H1 (cell line): ENCODE results near the gene OR5B21. TPM values are rescaled to one million over a fixed set of nuclear protein-coding genes. Genes with fewer than 3 reads are reported as not detected.

Source experiments
- CTCF ChIA-PET: fragments of 300-600 bp; sonication (Branson Sonifier 250); formaldehyde crosslinking; loops from one replicate; lab custom pipeline; 2021; ENCODE audit not compliant: partially characterized antibody; lab: Charles Lee
- POLR2A ChIA-PET: fragments of 300-600 bp; sonication (Branson Sonifier 250); formaldehyde crosslinking; loops from one replicate; lab custom pipeline; 2021; ENCODE audit warnings: inconsistent platforms; ENCODE audit not compliant: partially characterized antibody; lab: Charles Lee
- DNase-seq, 2 experiments: peaks; one replicate each; pipeline versions ENCODE4 v3.0.0 to v3.0.0-alpha.2; 2010 to 2022; ENCODE audit warnings: low spot score in 2 of 2, low read depth in 1 of 2, mixed read lengths in 1 of 2
- FAIRE-seq: peaks from 2 replicates; lab custom pipeline; 2011; peaks lifted over from hg19 to GRCh38; lab: Jason Lieb, UNC
- H2AFZ ChIP-seq: 2 replicates; pipeline ENCODE4 v1.8.1; 2012; ENCODE audit warnings: low read length, inconsistent platforms
- H2AK5ac ChIP-seq: 2 replicates; pipeline ENCODE4 v1.6.1; 2013; ENCODE audit warnings: low read depth, low read length
- H2BK120ac ChIP-seq: replicated peaks from 2 replicates; pipeline ENCODE3; 2013; ENCODE audit warnings: low read depth, low read length, inconsistent platforms
- H2BK12ac ChIP-seq: 2 replicates; pipeline ENCODE4 v1.6.1; 2013; ENCODE audit warnings: low read depth, low read length
- H2BK15ac ChIP-seq: 2 replicates; pipeline ENCODE4 v1.6.1; 2013; ENCODE audit warnings: low read length
- H2BK20ac ChIP-seq: 2 replicates; pipeline ENCODE4 v1.6.1; 2013; ENCODE audit warnings: low read length
- H2BK5ac ChIP-seq: 2 replicates; pipeline ENCODE4 v1.6.1; 2013; ENCODE audit warnings: low read depth, low read length
- H3K14ac ChIP-seq: 2 replicates; pipeline ENCODE4 v1.6.1; 2013; ENCODE audit warnings: inconsistent platforms; ENCODE audit not compliant: insufficient read length
- H3K18ac ChIP-seq: 2 replicates; pipeline ENCODE4 v1.6.1; 2013; ENCODE audit warnings: low read length; ENCODE audit errors: extremely low read depth
- H3K23ac ChIP-seq: 2 replicates; pipeline ENCODE4 v1.6.1; 2013; ENCODE audit warnings: inconsistent platforms; ENCODE audit not compliant: insufficient read length
- H3K23me2 ChIP-seq: 2 replicates; pipeline ENCODE4 v1.6.1; 2013; ENCODE audit warnings: low read depth, low read length
- H3K27ac ChIP-seq: 2 replicates; pipeline ENCODE4 v1.6.1; 2011; ENCODE audit warnings: low read depth, low read length, inconsistent platforms
- H3K27me3 ChIP-seq, 4 experiments: replicated peaks in 1 of 4; 1 replicate in 1 of 4; 2 replicates in 3 of 4; pipeline versions ENCODE4 v1.6.1 to v1.8.1; 2011 to 2013; ENCODE audit warnings: low read length in 3 of 4, mild to moderate bottlenecking in 3 of 4, inconsistent platforms in 2 of 4, mixed read lengths in 2 of 4, moderate library complexity in 1 of 4; ENCODE audit not compliant: control insufficient read depth in 3 of 4, insufficient read depth in 3 of 4; ENCODE audit errors: extremely low read depth in 1 of 4
- H3K36me3 ChIP-seq, 4 experiments: 2 replicates each; pipeline versions ENCODE4 v1.6.1 to v1.8.1; 2011 to 2013; ENCODE audit warnings: mild to moderate bottlenecking in 4 of 4, low read length in 3 of 4, moderate library complexity in 2 of 4, control low read depth in 1 of 4, inconsistent platforms in 1 of 4; ENCODE audit not compliant: insufficient read depth in 4 of 4, control insufficient read depth in 2 of 4
- H3K4ac ChIP-seq: replicated peaks from 2 replicates; pipeline ENCODE3; 2013; ENCODE audit warnings: low read length, low read depth, mixed read lengths, inconsistent platforms; ENCODE audit not compliant: insufficient read length
- H3K4me1 ChIP-seq, 4 experiments: replicated peaks in 1 of 4; 1 replicate in 1 of 4; 2 replicates in 3 of 4; pipeline versions ENCODE4 v1.6.1 to v1.8.1; 2011 to 2013; ENCODE audit warnings: low read length in 3 of 4, inconsistent platforms in 2 of 4, mixed read lengths in 1 of 4; ENCODE audit not compliant: insufficient read depth in 4 of 4, control insufficient read depth in 3 of 4
- H3K4me2 ChIP-seq, 2 experiments: 2 replicates each; pipeline versions ENCODE4 v1.6.1 to v1.8.1; 2011 to 2013; ENCODE audit warnings: low read depth in 2 of 2, low read length in 2 of 2, control low read depth in 1 of 2, inconsistent platforms in 1 of 2, mild to moderate bottlenecking in 1 of 2; ENCODE audit not compliant: insufficient read depth in 1 of 2
- H3K4me3 ChIP-seq, 4 experiments: fragments of 200-600, 300-600 bp in 1 of 4; sonication (generic), shearing (Covaris generic), sonication (Bioruptor Twin) in 1 of 4; 2 replicates each; pipeline versions ENCODE4 v1.5.1 to v1.8.1; 2011 to 2016; ENCODE audit warnings: low read length in 4 of 4, low read depth in 3 of 4, control low read depth in 2 of 4, inconsistent platforms in 2 of 4, mild to moderate bottlenecking in 2 of 4, mixed read lengths in 1 of 4, moderate library complexity in 1 of 4; ENCODE audit not compliant: insufficient read depth in 2 of 4; ENCODE audit errors: extremely low read depth in 1 of 4
- H3K56ac ChIP-seq: replicated peaks from 2 replicates; pipeline ENCODE3; 2013; ENCODE audit warnings: low read depth, mild to moderate bottlenecking, mixed read lengths, low read length, inconsistent platforms; ENCODE audit not compliant: insufficient read length
- H3K79me1 ChIP-seq: 2 replicates; pipeline ENCODE4 v1.6.1; 2013; ENCODE audit warnings: low read depth, low read length, control low read depth
- H3K79me2 ChIP-seq, 2 experiments: 2 replicates each; pipeline versions ENCODE4 v1.6.1 to v1.8.1; 2012 to 2013; ENCODE audit warnings: low read length in 2 of 2, mild to moderate bottlenecking in 2 of 2, inconsistent platforms in 1 of 2; ENCODE audit not compliant: insufficient read depth in 2 of 2, control insufficient read depth in 1 of 2
- H3K9ac ChIP-seq, 4 experiments: replicated peaks in 1 of 4; 1 replicate in 1 of 4; 2 replicates in 3 of 4; pipeline versions ENCODE4 v1.6.1 to v1.8.1; 2011 to 2013; ENCODE audit warnings: low read depth in 3 of 4, low read length in 3 of 4, control low read depth in 2 of 4, mild to moderate bottlenecking in 2 of 4, moderate library complexity in 2 of 4, inconsistent platforms in 1 of 4; ENCODE audit errors: extremely low read depth in 1 of 4
- H3K9me3 ChIP-seq, 2 experiments: 2 replicates each; pipeline versions ENCODE4 v1.6.1 to v1.8.1; 2012 to 2013; ENCODE audit warnings: mild to moderate bottlenecking in 2 of 2, moderate library complexity in 2 of 2, control low read depth in 1 of 2, inconsistent platforms in 1 of 2, low read depth in 1 of 2, low read length in 1 of 2, mixed read lengths in 1 of 2; ENCODE audit not compliant: insufficient read depth in 2 of 2
- H4K20me1 ChIP-seq, 2 experiments: replicated peaks in 1 of 2; 2 replicates each; pipeline versions ENCODE3 to v1.8.1; 2011 to 2013; ENCODE audit warnings: inconsistent platforms in 2 of 2, low read length in 2 of 2, mild to moderate bottlenecking in 1 of 2; ENCODE audit not compliant: insufficient read depth in 2 of 2, control insufficient read depth in 1 of 2
- H4K5ac ChIP-seq: 2 replicates; pipeline ENCODE4 v1.6.1; 2013; ENCODE audit warnings: low read length, low read depth, mixed read lengths, inconsistent platforms; ENCODE audit not compliant: insufficient read length
- H4K8ac ChIP-seq: 2 replicates; pipeline ENCODE4 v1.8.0; 2013; ENCODE audit warnings: mild to moderate bottlenecking, moderate library complexity, low read length, inconsistent platforms; ENCODE audit not compliant: insufficient read depth; ENCODE audit errors: extremely low read depth
- H4K91ac ChIP-seq: replicated peaks from 2 replicates; pipeline ENCODE3; 2013; ENCODE audit warnings: low read length, mixed read lengths, inconsistent platforms; ENCODE audit not compliant: insufficient read length
- SAP30 ChIP-seq: fragments of 300-600 bp; sonication (generic); IDR thresholded peaks from 2 replicates; pipeline ENCODE4 v1.7.1; 2012; ENCODE audit warnings: low read length, moderate library complexity, mild to moderate bottlenecking, inconsistent platforms; ENCODE audit not compliant: insufficient read depth, insufficient replicate concordance
- WGBS, 2 experiments: shearing (Covaris generic) in 1 of 2; methylation state at CpG; one replicate each; pipeline versions ENCODE4 v1.1.6 to v1.1.7; 2013 to 2015; ENCODE audit warnings: low lambda C conversion rate in 2 of 2, mixed read lengths in 2 of 2, inconsistent platforms in 1 of 2, low coverage in 1 of 2, missing lambda C conversion rate in 1 of 2; ENCODE audit not compliant: insufficient replicate concordance in 2 of 2, insufficient coverage in 1 of 2, insufficient read length in 1 of 2; ENCODE audit errors: extremely low coverage in 1 of 2, missing lambda C conversion rate in 1 of 2; 5-methylcytosine and 5-hydroxymethylcytosine counted together
- polyA plus RNA-seq, 7 experiments: library from polyadenylated mRNA; depleted of rRNA in 3 of 7; stranded (reverse) in 5 of 7; unstranded in 2 of 7; fragments of >200 nt in 5 of 7; fragments of 200-250 nt in 2 of 7; gene quantifications; 1 replicate in 5 of 7; 2 replicates in 1 of 7; 4 replicates in 1 of 7; pipeline versions ENCODE4 v1.2.1 to v1.2.3, GENCODE V29; 2011 to 2013; ENCODE audit warnings: missing spikeins in 2 of 7, mixed read lengths in 2 of 7
- total RNA-seq: library from RNA; stranded (reverse); fragmentation: NEBNext Ultra II Directional; extraction: Animal tissue kit (Norgen Biotek cat#: 25700); gene quantifications from 2 replicates; pipeline ENCODE4 v1.2.1, GENCODE V29; 2021

The OR5B21 gene
- total and polyA plus RNA-seq, 2 of the 8 experiments (the other 6 are each of a cell fraction or from before 2014, with no cell fraction given), result not detected

DNA sequence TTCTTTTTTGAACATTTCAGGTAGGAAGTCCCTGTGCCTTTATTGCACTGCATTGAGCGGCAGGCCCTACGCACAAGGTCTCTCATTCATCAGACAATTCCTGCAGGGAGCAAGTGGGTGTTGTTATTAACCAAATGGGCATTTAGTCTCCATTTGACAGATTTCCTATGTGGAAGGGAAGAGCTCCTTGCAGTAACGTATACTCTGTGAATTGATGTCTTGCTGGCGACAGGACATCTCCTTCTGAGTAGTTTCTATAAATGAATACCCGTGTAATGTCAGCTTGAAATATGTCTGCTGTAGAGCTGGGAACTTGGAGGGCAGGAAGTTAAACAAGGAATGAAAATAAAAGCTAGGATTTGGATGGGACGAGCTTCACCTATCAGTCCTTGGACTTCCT, 3.7 kb downstream of the OR5B21 start:
- Histone ChIP-seq H4K8ac (no peak overlapping the region), H4K91ac (no peak overlapping the region), H3K36me3 (no peaks in the 10 kb centered on the region), H3K18ac (no peak overlapping the region), H4K20me1 (no peaks in the 10 kb centered on the region), H2AK5ac (no peak overlapping the region), H3K14ac (no peak overlapping the region), H3K4me1 (no peaks in the 10 kb centered on the region), H3K4ac (no peak overlapping the region), H2AFZ (no peak overlapping the region), H3K27ac (no peak overlapping the region), H3K27me3 (no peaks in the 10 kb centered on the region), H3K9me3 (no peaks in the 10 kb centered on the region), H4K5ac (no peak overlapping the region), H3K56ac (no peak overlapping the region), H2BK12ac (no peak overlapping the region), H2BK20ac (no peak overlapping the region), H3K79me1 (no peaks in the 10 kb centered on the region), H3K23ac (no peak overlapping the region), H3K4me2 (no peak overlapping the region), H3K23me2 (no peaks in the 10 kb centered on the region), H2BK15ac (no peak overlapping the region), H3K9ac (no peak overlapping the region), H2BK5ac (no peak overlapping the region), H3K4me3 (no peak overlapping the region), H2BK120ac (no peak overlapping the region), H3K79me2 (no peaks in the 10 kb centered on the region)
- WGBS, 2 experiments, result 90% methylated on average over 6 of the region's 6 CpGs; no CpG with 5 or more reads in 1 of the 2 experiments
- ChIA-PET POLR2A (no interaction called here), CTCF (interaction anchor here (0.6 to 1.1 kb wide), 2 partner anchors 20 to 64 kb away, joined by 3 read pairs; no protein-coding TSS in a partner anchor)
- FAIRE-seq, result no peak
- no peak for DNase-seq
- no peak for TF ChIP-seq SAP30
